Keratinocyte (primary cell): ENCODE measurements around the gene CHID1. TPM values are rescaled to one million over a fixed set of nuclear protein-coding genes. Genes with fewer than 3 reads are reported as not detected.
A peak's percentile ranks its signal among the peaks of the same experiment; 100 is the strongest.

Source experiments
- DNase-seq: peaks from one replicate; pipeline ENCODE4 v3.0.0-alpha.2; 2011; ENCODE audit warnings: low read depth, missing footprints, low spot score
- FAIRE-seq: peaks from 2 replicates; lab custom pipeline; 2011; peaks lifted over from hg19 to GRCh38; lab: Jason Lieb, UNC
- H2AFZ ChIP-seq: 2 replicates; pipeline ENCODE4 v1.6.0; 2012; ENCODE audit warnings: low read length, control low read depth, inconsistent platforms; ENCODE audit not compliant: control insufficient read depth
- H3K27ac ChIP-seq: 2 replicates; pipeline ENCODE4 v1.5.1; 2011; ENCODE audit warnings: low read length; ENCODE audit not compliant: control insufficient read depth, insufficient read depth
- H3K27me3 ChIP-seq: 3 replicates; pipeline ENCODE4 v1.6.0; 2011; ENCODE audit warnings: low read length; ENCODE audit not compliant: control insufficient read depth, insufficient read depth; ENCODE audit errors: extremely low read depth
- H3K36me3 ChIP-seq, 2 experiments: 2 replicates in 1 of 2; 3 replicates in 1 of 2; pipeline ENCODE4 v1.5.1; 2011; ENCODE audit warnings: low read length in 2 of 2, mild to moderate bottlenecking in 1 of 2; ENCODE audit not compliant: control insufficient read depth in 2 of 2, insufficient read depth in 2 of 2; ENCODE audit errors: extremely low read depth in 1 of 2
- H3K4me1 ChIP-seq: 3 replicates; pipeline ENCODE4 v1.5.1; 2011; ENCODE audit warnings: low read length; ENCODE audit not compliant: control insufficient read depth, insufficient read depth; ENCODE audit errors: extremely low read depth
- H3K4me2 ChIP-seq: 3 replicates; pipeline ENCODE4 v1.6.0; 2011; ENCODE audit warnings: low read depth, low read length; ENCODE audit not compliant: control insufficient read depth, insufficient read depth; ENCODE audit errors: extremely low read depth
- H3K4me3 ChIP-seq, 3 experiments: fragments of 200-600 bp in 1 of 3; sonication (generic) in 1 of 3; 2 replicates in 2 of 3; 3 replicates in 1 of 3; pipeline ENCODE4 v1.5.1; 2011 to 2016; ENCODE audit warnings: low read length in 3 of 3, mild to moderate bottlenecking in 3 of 3, control low read depth in 2 of 3, inconsistent platforms in 1 of 3, low read depth in 1 of 3, mixed read lengths in 1 of 3, mixed run types in 1 of 3, moderate library complexity in 1 of 3; ENCODE audit not compliant: control insufficient read depth in 2 of 3, insufficient read depth in 2 of 3; ENCODE audit errors: extremely low read depth in 1 of 3
- H3K79me2 ChIP-seq: 2 replicates; pipeline ENCODE4 v1.6.0; 2012; ENCODE audit warnings: low read length; ENCODE audit not compliant: control insufficient read depth, insufficient read depth
- H3K9ac ChIP-seq: 3 replicates; pipeline ENCODE4 v1.6.0; 2011; ENCODE audit warnings: low read length; ENCODE audit not compliant: control insufficient read depth, insufficient read depth; ENCODE audit errors: extremely low read depth
- H3K9me1 ChIP-seq: 3 replicates; pipeline ENCODE4 v1.6.0; 2011; ENCODE audit warnings: low read length; ENCODE audit not compliant: control insufficient read depth, insufficient read depth; ENCODE audit errors: extremely low read depth
- H3K9me3 ChIP-seq: 2 replicates; pipeline ENCODE4 v1.5.1; 2012; ENCODE audit warnings: low read depth, low read length; ENCODE audit not compliant: control insufficient read depth
- H4K20me1 ChIP-seq: 3 replicates; pipeline ENCODE4 v1.6.0; 2011; ENCODE audit warnings: low read length; ENCODE audit not compliant: control insufficient read depth, insufficient read depth; ENCODE audit errors: extremely low read depth
- EZH2 ChIP-seq: IDR thresholded peaks from one replicate; pipeline ENCODE4 v1.6.1; 2012; ENCODE audit warnings: inconsistent platforms, mild to moderate bottlenecking, low read length, moderate library complexity
- dilution Hi-C: fragments of 300-500 bp; cut with MboI; formaldehyde crosslinking; loops from one replicate; pipeline ENCODE4 v1.7.0; 2020; ENCODE audit warnings: low sequenced_read_pairs; ENCODE audit not compliant: extremely low pct_ligation_motif_present
- polyA plus RNA-seq, 5 experiments: library from polyadenylated mRNA; depleted of rRNA in 3 of 5; stranded (reverse) in 3 of 5; stranded (forward) in 1 of 5; unstranded in 1 of 5; fragments of >200 nt; gene quantifications; 1 replicate in 1 of 5; 2 replicates in 3 of 5; 3 replicates in 1 of 5; pipeline versions ENCODE4 v1.2.1 to v1.2.3, GENCODE V29; 2011 to 2012; ENCODE audit warnings: missing spikeins in 2 of 5, low read depth in 1 of 5, low replicate concordance in 1 of 5
- TF ChIP-seq, protein P1 (sequence below), 3 experiments: IDR thresholded peaks in 1 of 3; conservative IDR thresholded peaks in 1 of 3; optimal IDR thresholded peaks in 1 of 3; 2 replicates in 2 of 3; 3 replicates in 1 of 3; pipeline versions ENCODE3 to v1.5.1; 2011; ENCODE audit warnings: low read length in 3 of 3, mild to moderate bottlenecking in 3 of 3, moderate library complexity in 2 of 3, control low read depth in 1 of 3, inconsistent platforms in 1 of 3; ENCODE audit not compliant: insufficient read depth in 2 of 3; ENCODE audit errors: extremely low read depth in 1 of 3

Gene CHID1
- polyA plus RNA-seq, 1 donor (not counting 4 experiments of a cell fraction or from before 2014, with no cell fraction given): 23.0 TPM

DNA sequence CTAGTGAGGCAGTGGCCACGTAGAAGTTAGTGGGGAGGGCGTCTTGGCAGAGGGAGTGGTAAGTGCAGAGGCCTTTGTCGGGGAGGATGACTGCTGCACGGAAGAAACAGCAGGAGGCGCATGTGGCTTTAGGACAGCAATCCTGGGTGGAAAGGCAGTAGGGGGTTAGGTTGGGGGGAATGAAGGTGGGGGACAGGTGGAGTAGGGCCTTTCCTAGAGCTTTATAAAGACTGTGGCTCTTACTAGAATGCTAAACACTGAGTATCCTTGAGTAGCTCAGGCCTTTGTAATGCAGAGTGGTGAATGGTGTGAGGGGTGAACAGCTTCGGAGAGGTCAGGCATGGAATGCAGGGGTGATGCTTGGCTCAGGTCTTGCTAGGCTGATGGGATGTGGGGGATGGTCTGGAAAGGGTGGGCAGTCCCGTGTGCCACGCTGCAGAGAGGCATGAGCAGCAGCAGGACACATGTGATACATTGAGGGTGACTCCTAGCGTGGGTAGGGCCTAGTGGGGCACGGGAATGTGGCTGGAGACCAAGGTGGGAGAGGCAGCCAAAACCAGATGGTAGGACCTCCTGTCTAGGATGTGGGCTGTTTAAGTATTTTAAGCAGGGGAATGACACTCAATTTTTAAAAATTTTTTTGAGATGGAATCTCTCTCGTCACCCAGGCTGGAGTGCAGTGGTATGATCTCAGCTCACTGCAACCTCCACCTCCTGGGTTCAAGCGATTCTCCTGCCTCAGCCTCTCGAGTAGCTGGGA lies 34.3 kb upstream of the CHID1 start:
- no peak for FAIRE-seq
- Histone ChIP-seq H3K4me1 (peaks cover 8% of the 10 kb centered on the region), H3K9ac (no peak overlapping the region), H3K4me2 (no peak overlapping the region), H2AFZ (no peak overlapping the region), H3K27me3 (no peaks in the 10 kb centered on the region), H3K9me1 (peaks cover 2% of the 10 kb centered on the region), H4K20me1 (no peaks in the 10 kb centered on the region), H3K4me3 (no peak overlapping the region), H3K9me3 (no peaks in the 10 kb centered on the region), H3K36me3 (peaks cover 7% of the 10 kb centered on the region in 2 experiments), H3K27ac (no peak overlapping the region), H3K79me2 (peaks cover 56% of the 10 kb centered on the region)
- TF ChIP-seq, protein P1, sequence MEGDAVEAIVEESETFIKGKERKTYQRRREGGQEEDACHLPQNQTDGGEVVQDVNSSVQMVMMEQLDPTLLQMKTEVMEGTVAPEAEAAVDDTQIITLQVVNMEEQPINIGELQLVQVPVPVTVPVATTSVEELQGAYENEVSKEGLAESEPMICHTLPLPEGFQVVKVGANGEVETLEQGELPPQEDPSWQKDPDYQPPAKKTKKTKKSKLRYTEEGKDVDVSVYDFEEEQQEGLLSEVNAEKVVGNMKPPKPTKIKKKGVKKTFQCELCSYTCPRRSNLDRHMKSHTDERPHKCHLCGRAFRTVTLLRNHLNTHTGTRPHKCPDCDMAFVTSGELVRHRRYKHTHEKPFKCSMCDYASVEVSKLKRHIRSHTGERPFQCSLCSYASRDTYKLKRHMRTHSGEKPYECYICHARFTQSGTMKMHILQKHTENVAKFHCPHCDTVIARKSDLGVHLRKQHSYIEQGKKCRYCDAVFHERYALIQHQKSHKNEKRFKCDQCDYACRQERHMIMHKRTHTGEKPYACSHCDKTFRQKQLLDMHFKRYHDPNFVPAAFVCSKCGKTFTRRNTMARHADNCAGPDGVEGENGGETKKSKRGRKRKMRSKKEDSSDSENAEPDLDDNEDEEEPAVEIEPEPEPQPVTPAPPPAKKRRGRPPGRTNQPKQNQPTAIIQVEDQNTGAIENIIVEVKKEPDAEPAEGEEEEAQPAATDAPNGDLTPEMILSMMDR (optimal IDR thresholded peaks at IDR 0.05 in 1 of 3, IDR thresholded peaks at IDR 0.05 in 1 of 3, conservative IDR thresholded peaks at IDR 0.05 in 1 of 3; ENCODE audit: extremely low read depth in 1 of 3, insufficient read depth in 2 of 3, low read length in 3 of 3): no peak
- TF ChIP-seq EZH2: no peak
- no peak for DNase-seq
- dilution Hi-C loops: no loop called here

DNA sequence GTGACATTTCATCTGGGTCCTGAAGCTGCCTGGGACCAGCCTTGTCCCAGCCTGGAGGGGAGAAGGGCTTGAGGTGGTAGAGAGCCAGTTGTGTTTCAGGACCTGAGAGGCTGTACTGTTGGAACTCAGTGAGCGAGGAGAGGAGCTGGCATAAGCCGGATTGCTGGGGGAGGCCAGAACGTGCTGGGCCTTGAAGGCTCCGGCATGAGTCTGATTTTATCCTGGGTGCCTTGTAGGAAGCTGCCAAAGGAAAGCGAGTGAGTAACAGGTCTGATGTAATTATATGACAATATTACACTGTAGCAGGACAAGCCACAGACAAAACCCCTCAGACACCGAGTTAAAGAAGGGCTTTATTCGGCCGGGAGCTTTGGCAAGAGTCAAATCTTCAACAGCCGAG lies 32.2 kb upstream of the CHID1 start:
- H3K27ac ChIP-seq: peak overlapping the region; percentile 74
- DNase-seq (no peak), FAIRE-seq (no peak)
- peaks cover 15% of the 10 kb centered on the region for H3K4me1 ChIP-seq
- H3K4me2 ChIP-seq: peak overlapping the region; percentile 60
- peaks cover 66% of the 10 kb centered on the region for H3K79me2 ChIP-seq
- dilution Hi-C loops: no loop called here
- no peaks in the 10 kb centered on the region for H3K9me3 ChIP-seq
- no peaks in the 10 kb centered on the region for H4K20me1 ChIP-seq
- H3K9ac ChIP-seq: peak overlapping the region; percentile 53
- peaks cover 5 to 7% of the 10 kb centered on the region in 2 experiments for H3K36me3 ChIP-seq
- TF ChIP-seq, protein P1 (optimal IDR thresholded peaks at IDR 0.05 in 1 of 3, IDR thresholded peaks at IDR 0.05 in 1 of 3, conservative IDR thresholded peaks at IDR 0.05 in 1 of 3; ENCODE audit: extremely low read depth in 1 of 3, insufficient read depth in 2 of 3, low read length in 3 of 3): no peak
- no peak for TF ChIP-seq EZH2
- H3K27me3 ChIP-seq: no peaks in the 10 kb centered on the region
- H3K9me1 ChIP-seq: peaks cover 2% of the 10 kb centered on the region
- peak overlapping the region in 1 of 3 experiments; percentile 23 for H3K4me3 ChIP-seq
- H2AFZ ChIP-seq: no peak overlapping the region
